B cell (primary cell): ENCODE results near the gene PLAAT3.

Source experiments
- EZH2 ChIP-seq: IDR thresholded peaks from 2 replicates; pipeline ENCODE4 v1.6.1; 2012; ENCODE audit warnings: borderline replicate concordance, low read depth, mild to moderate bottlenecking, moderate library complexity, low read length; ENCODE audit not compliant: insufficient read depth, poor library complexity, severe bottlenecking
- TF ChIP-seq, protein P1 (sequence below): fragments of 200-600 bp; IDR thresholded peaks from one replicate; pipeline ENCODE4 v1.8.0; 2022; ENCODE audit warnings: antibody characterized with exemption, mild to moderate bottlenecking

- TF ChIP-seq, protein P1, sequence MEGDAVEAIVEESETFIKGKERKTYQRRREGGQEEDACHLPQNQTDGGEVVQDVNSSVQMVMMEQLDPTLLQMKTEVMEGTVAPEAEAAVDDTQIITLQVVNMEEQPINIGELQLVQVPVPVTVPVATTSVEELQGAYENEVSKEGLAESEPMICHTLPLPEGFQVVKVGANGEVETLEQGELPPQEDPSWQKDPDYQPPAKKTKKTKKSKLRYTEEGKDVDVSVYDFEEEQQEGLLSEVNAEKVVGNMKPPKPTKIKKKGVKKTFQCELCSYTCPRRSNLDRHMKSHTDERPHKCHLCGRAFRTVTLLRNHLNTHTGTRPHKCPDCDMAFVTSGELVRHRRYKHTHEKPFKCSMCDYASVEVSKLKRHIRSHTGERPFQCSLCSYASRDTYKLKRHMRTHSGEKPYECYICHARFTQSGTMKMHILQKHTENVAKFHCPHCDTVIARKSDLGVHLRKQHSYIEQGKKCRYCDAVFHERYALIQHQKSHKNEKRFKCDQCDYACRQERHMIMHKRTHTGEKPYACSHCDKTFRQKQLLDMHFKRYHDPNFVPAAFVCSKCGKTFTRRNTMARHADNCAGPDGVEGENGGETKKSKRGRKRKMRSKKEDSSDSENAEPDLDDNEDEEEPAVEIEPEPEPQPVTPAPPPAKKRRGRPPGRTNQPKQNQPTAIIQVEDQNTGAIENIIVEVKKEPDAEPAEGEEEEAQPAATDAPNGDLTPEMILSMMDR: no peak
- no peak for TF ChIP-seq EZH2
These were observed 55.6 kb downstream of the PLAAT3 start for GRCh38 chr11:63558459-63559157.
